ENCODE results near the gene PTPRR.

- no peak for TF ChIP-seq POLR2A (IDR thresholded peaks at IDR 0.05)
- TF ChIP-seq CTCF (IDR thresholded peaks at IDR 0.05): no peak
- TF ChIP-seq EP300 (IDR thresholded peaks at IDR 0.05): no peak
Measured at GRCh38 chr12:70757830-70758493, 162.6 kb downstream of the PTPRR start.

Data from ovary (tissue), 3 donors.